ENCODE measurements around the gene SHMT1.
"Not testable (repeated sequence)": the region's sequence is repeated elsewhere in the genome, so short reads cannot be mapped to it uniquely, and the experiment has no call there.

- TF ChIP-seq LEF1 (IDR thresholded peaks at IDR 0.05; ENCODE audit: borderline replicate concordance); SP1 (IDR thresholded peaks at IDR 0.05); SUZ12 (IDR thresholded peaks at IDR 0.05): not testable (repeated sequence)
Measured at GRCh38 chr17:18411377-18411864, 48.1 kb upstream of the SHMT1 start.

Measured in HEK293T (cell line).